ENCODE results near the gene MTFMT.
"Not testable (repeated sequence)": the region's sequence is repeated elsewhere in the genome, so short reads cannot be mapped to it uniquely, and the experiment has no call there.

Gene MTFMT

DNA sequence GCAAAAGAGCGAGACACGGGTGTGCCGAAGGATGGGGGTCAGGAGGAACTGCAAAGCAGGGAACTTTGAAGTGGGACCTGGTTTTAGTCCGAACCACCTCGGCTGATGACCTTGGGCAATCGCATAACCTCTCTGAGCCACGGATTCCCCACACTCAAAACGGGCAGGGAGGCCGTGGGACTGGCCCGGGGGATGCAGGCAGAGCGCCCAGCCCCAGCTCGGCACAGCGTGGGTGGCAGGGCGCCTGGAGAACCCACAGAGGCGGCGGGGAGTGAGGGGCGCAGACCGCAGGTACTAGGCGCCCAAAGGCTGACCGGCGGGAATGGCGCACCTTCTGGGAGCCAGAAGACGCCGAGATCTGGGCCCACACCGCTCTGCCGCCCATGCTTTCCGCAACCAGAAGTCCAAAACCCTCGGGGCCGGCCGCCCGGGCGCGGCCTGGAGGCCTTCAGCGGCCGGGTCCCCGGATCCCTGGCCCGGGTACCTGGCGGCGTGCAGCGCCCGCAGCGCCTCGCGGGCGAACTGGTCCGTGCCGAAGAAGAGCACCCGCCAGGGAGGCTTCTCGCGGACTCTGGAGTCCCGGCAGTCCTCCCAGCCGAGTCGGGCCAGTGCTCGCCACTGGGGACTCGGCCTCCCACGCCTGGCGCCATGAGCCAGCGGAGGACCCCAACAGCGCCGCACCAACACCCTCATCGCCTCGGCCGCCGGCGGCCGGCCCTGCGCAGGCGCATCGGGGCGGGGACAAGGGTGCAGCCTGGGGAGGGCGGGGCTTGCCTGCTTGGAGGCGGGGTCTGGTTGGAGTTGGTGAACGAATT lies at the start of gene MTFMT:
Gene MTFMT (minus strand): TSS at position 719 of the 815 bp plus-strand sequence. CDS start 26 bp downstream, at position 693.
- peak; percentile 90 for DNase-seq

DNA sequence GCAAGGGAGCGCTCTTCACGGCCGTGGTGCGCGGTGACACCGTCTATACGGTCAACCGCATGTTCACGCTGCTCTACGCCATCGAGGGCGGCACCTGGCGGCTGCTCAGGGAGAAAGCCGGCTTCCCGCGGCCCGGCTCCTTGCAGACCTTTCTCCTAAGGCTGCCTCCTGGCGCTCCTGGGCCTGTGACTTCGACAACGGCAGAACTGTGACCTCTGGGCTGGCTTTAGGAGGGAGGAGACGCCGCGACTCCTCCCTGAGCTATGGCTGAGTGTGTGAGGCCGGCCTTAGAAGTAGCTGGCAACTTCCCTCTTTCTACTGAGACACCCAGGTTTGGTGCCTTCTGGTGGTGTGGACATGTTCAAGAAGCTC lies 48.5 kb upstream of the MTFMT start:
- no peak for DNase-seq

DNA sequence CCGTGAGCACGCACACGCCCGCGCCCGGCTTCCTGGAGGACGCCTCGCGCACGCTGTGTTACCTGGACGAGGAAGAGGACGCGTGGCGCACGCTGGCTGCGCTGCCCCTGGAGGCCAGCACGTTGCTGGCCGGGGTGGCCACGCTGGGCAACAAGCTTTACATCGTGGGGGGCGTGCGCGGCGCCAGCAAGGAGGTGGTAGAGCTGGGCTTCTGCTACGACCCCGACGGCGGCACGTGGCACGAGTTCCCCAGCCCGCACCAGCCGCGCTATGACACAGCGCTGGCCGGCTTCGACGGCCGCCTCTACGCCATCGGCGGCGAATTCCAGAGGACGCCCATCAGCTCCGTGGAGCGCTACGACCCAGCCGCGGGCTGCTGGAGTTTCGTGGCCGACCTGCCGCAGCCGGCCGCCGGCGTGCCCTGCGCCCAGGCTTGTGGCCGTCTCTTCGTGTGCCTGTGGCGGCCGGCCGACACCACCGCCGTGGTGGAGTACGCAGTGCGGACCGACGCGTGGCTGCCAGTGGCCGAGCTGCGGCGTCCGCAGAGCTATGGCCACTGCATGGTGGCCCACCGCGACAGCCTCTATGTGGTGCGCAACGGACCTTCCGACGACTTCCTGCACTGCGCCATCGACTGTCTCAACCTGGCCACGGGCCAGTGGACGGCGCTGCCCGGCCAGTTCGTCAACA lies 48.0 kb upstream of the MTFMT start:
- no peak for DNase-seq

DNA sequence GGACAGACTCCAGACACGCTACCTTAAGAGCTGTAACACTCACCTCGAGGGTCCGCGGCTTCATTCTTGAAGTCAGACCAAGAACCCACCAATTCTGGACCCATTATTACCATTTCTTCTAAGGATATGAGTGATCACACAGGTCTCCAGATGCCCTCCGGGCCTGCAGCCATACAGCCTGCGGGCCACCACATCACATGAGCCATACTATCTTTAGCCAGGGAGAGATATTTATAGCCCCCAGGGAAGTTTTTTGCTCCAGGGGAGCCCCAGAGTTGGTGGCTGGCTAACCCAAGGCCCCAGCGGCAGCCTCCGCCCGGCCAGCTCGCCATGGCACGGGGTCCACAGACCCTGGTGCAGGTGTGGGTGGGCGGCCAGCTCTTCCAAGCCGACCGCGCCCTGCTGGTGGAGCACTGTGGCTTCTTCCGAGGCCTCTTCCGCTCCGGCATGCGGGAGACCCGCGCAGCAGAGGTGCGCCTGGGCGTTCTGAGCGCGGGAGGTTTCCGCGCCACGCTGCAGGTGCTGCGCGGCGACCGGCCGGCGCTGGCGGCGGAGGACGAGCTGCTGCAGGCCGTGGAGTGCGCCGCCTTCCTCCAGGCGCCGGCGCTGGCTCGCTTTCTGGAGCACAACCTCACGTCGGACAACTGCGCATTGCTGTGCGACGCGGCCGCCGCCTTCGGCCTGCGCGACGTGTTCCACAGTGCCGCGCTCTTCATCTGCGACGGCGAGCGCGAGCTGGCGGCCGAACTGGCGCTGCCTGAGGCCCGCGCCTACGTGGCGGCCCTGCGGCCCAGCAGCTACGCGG lies 47.2 kb upstream of the MTFMT start, which contains the start of gene KBTBD13:
Gene KBTBD13 (plus strand): TSS at position 261 of the 805 bp plus-strand sequence. CDS start 70 bp downstream, at position 331.
- DNase-seq, result no peak

DNA sequence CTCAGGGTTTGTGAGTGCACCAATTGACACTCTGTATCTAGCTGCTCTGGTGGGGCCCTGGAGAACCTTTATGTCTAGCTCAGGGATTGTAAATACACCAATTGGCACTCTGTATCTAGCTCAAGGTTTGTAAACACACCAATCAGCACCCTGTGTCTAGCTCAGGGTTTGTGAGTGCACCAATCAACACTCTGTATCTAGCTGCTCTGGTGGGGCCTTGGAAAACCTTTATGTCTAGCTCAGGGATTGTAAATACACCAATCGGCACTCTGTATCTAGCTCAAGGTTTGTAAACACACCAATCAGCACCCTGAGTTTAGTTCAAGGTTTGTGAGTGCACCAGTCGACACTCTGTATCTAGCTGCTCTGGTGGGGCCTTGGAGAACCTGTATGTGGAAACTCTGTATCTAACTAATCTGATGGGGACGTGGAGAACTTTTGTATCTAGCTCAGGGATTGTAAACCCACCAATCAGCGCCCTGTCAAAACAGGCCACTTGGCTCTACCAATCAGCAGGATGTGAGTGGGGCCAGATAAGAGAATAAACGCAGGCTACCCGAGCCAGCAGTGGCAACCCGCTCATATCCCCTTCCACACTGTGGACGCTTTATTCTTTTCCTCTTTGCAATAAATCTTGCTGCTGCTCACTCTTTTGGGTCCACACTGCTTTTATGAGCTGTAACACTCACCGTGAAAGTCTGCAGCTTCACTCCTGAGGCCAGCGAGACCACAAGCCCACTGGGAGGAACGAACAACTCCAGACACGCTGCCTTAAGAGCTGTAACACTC lies 46.4 kb upstream of the MTFMT start:
- DNase-seq, result not testable (repeated sequence)

DNA sequence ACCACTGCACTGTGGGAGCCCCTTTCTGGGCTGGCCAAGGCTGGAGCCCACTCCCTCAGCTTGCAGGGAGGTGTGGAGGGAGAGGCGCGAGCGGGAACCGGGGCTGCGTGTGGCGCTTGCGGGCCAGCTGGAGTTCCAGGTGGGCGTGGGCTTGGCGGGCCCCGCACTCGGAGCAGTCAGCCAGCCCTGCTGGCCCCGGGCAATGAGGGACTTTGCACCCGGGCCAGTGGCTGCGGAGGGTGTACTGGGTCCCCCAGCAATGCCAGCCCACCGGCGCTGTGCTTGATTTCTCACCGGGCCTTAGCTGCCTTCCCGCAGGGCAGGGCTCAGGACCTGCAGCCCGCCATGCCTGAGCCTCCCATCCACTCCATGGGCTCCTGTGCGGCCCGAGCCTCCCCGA lies 45.5 kb upstream of the MTFMT start:
- DNase-seq, result not testable (repeated sequence)

DNA sequence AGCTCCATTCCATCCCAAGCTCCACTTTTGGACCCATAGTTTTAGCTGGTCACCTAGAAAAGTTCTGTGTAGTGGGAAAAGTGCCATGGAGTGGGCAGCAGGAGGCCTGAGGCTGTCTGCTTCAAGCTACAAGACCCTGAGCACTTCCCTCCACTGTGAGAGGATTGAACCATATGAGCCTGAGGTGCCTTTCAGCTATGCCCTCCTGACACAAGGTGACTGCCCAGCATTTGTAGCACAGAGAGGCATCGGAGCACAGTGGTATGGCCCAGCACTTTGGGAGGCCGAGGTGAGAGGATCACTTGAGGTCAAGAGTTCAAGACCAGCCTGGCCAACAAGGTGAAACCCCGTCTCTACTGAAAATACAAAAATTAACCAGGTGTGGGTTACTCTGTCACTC lies 43.2 kb upstream of the MTFMT start:
- DNase-seq, result no peak

DNA sequence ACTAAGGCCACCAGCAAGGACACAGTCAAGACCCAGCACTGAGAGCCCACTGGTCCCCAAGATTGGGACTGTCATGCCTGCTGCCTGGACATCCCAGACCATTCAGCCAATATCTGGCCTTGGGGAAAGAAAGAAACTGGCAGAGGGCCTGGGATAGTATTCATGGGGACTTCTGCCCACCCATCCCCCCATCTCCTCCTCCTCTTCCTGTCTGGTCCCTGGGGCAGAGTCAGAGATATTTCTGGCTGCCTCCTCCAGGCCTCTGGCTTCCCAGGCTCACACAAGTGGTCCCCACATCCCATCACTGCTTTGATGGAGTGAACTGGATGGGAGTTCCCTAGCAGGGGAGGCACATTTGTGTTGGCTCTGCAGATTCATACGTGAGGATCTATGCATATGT lies 42.6 kb upstream of the MTFMT start:
- no peak for DNase-seq

DNA sequence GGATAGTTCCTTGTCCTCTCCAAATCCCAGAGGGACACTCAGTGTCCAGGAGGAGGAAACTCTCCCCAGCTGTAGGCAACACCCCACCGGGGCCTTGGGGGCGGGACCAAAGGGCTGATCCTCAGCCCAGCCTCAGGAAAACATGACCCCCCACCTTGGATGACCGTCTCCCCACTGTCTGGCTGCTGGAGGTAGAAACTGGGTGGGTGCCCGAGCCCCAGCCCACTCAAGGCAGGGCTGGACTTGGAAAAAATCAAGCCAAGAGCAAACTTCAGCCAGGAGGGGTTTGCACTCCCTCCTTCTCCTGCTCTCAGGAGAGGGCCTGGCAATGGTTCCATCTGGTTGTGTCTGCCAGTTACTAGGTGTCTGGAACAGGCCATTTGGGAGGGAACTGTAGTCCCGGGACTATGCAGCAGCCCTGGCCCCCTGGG lies 42.0 kb upstream of the MTFMT start:
- peak; percentile 63 for DNase-seq

DNA sequence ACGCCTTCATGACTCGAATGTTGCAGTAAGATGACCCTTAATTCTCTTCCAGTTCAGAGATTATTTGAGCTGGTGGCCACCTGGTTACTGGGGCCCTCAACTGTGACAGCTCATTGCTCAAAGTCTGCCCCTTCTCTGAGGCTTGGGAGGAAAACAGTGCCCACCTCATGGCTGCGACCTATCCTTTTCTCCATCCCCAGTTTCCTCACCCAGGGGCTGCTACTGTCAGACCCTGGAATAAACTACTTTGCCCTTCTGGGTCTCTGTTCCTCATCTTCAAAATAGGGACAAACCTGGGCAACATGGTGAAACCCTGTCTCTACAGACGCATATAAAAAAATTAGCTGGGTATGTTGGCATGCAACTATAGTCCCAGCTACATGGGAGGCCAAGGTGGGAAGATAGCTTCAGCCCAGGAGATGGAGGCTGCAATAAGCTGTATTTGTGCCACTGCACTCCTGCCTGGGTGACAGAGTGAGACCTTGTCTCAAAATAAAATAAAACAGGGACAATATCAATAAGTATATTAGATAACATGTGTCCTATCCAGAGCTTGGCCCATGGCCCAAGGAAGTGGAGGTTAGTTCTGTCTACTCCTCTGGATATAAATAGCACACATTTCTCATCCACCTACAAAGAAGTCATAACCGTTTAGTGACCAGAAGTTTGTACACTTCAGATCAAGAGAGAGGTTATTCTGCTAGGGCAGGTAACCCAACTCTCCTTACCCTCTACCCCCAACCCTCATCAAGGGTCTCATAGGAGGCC lies 40.5 kb upstream of the MTFMT start:
- no peak for DNase-seq

DNA sequence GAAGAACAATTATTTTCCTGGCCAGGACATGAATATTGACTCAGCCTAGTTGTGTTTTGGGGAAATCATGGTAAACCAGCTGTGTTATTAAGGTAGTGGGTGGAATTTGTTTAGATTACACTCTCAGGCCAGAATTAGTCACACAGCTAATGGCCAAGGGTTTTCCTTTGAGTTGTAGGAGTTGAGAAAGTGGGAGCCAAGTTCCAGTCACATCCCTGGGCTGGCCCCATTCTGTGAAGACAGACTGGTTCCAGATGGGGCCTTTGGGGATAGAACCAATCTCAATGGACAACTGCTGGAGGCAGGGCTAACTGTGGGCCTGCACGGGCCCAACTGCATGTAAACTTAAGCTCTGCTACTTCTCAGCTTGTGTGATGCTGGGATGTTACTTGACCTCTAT lies 39.7 kb upstream of the MTFMT start:
- DNase-seq, result no peak

DNA sequence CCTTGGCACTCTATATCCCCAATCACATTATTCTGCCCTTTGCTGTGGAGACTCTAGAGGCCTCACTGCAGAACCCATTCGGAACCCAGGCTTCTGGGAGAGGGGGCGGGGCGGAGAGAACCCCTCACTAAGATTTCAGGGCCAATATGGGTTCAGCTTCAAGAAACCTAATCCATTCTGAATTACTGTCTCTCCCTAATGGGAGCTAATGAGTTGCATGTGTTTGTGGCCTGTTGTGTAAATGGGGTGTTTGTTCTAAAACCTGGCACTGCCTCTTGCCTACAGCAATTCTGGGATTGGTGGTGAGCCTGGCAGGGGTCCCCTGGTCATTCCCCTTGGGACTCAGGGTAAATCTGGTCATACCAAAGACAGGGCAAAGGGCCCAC lies 39.0 kb upstream of the MTFMT start:
- DNase-seq, result peak; percentile 33

DNA sequence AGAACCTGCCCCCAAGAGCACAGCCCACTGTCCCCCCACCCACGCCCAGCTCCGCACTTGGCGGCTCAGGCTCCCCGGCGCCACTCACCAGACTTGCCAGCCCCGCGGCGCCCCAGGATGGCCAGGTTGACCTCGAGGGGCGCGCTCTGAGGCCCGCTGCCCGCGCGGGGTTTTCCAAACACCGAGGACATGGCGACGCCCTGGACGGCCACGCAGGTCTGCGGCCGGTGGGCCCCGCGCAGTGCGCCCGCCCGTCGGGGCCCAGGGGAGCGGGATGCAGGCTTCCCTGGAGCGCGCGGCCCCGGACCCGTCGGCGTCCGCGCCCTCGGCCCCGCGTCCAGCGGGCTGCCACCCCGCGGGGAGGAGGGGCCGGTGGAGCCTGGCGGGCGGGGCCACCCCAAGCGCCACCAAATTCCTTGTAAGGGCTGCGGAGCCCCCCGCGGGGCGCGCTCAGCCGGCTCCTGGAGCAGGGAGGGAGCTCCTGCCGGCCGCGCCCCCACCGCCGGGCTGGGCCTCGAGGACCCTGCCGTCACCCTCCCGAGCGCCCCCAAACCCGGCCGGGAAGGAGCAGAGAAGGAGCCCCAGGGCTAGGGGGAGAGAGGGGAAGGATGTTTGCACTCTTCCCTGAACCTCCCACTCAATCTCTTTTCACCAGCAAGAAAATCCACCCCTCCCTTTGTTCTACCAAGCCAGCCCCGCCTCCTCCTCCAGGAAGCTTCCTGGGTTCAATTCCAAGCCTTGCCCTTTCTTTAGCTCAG lies 38.4 kb upstream of the MTFMT start, which contains the start of gene RASL12:
Gene RASL12 (minus strand): TSS at position 347 of the 758 bp plus-strand sequence. CDS start 156 bp downstream, at position 191.
- peak; percentile 12 for DNase-seq

DNA sequence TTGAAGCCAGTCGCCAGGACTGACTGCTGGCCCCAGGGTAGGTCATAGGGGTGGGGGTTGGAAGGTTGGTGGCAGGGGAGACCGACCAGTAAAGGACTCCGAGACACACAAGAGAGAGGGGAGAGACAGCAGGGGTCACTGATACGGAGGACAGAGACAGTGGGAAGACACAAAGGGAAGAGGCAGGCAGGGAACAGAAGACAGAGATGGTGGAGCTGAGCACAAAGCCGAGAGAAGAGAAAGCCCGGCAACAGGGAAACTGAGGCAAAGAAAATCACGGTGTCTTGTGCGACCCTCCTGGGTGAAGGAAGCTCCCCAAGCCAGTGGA lies 37.8 kb upstream of the MTFMT start:
- no peak for DNase-seq

DNA sequence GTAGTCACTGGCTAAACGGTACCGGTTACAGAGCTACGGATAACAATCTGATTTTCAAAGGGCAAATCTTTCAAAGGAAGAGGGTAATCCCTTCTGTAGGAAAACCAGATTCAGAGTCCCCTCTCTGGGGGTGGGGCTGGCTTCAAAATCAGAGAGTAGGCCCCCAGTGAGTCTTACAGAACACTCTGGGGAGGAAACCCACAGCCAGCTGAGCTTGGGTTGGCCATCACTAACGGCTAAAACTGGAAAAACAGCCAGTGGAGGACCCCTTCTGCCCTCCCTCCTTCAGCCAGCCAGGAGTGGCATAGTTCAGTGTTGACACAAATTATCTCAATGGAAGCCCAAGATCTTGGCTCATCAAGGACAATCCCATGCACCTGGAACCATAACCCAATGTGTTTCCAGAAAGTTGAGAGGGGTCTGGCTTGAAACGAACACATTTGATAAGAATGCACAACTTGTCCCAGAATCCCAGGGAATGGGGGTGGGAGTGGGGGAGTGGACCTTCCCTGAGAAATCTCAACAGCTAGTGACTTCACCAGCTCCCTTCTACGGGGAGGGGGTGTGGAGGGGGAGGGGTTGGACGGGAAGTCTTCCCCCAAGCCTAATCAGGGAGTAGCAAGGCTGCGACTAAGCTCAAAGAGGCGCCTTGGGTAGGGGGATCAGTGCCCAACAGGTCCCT lies 37.3 kb upstream of the MTFMT start:
- DNase-seq, result peak; percentile 39

DNA sequence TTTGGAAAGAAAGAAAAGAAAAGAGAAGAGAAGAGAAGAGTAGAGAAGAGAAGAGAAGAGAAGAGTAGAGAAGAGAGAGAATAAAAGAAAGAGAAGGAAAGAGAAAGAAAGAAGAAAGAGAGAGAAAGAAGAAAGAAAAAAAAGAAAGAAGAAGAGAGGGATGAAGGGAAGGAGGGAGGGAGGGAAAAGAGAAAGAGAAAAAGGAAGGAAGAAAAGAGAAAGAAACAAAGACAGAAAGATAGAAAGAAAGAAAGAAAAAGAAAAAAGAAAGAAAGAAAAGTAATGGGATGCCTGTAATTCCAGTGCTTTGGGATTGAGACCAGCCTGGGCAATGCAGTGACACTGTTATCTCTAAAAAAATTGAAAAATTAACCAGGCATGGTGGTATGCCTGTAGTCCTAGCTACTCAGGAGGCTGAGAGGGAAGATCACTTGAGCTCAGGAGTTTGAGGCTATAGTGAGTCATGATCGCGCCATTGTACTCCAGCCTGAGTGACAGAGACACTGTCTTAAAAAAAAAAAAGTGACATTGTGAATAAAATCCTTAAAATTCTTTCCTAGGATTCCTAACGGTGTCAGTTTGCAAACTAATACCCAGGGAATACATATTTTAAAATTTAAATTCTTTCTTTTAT lies 36.7 kb upstream of the MTFMT start:
- no peak for DNase-seq

DNA sequence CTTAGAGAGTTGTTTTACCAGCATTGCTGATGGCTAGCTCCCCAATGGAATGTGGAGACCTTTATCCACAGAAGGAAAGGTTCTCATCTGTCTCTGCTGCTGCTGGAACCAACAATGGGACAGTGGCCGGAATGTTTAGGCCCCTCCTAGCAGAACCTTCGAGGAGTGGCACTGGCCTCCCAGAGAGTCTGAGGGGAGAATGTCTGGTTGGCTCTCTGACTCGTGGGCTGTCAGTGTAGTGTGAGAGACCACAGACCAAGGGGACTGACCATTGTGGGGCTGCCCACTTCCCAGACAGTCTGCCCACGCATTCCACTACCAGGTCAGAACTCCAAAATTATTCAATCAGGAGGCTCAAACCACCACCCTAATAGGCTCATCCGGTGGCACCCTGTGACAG lies 33.3 kb upstream of the MTFMT start:
- no peak for DNase-seq

DNA sequence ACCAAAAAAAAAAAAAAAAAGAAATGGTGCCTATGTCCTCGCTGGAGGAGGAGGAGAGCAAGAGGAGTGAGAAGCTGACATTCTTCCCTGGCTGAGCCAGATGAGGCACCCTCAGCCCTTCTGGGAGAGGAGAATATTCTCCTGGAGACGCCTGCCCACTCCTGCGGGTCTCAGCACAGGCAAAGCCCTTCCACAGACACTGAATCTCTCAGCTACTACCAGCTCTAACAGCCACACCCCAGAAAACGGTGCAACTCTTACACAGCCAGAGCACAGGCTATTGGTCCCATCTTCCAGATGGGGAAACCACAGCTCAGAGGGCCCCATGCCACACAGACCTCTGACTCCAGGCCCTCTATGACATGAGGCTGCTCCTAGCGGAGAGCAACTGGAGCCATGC lies 32.6 kb upstream of the MTFMT start:
- no peak for DNase-seq

DNA sequence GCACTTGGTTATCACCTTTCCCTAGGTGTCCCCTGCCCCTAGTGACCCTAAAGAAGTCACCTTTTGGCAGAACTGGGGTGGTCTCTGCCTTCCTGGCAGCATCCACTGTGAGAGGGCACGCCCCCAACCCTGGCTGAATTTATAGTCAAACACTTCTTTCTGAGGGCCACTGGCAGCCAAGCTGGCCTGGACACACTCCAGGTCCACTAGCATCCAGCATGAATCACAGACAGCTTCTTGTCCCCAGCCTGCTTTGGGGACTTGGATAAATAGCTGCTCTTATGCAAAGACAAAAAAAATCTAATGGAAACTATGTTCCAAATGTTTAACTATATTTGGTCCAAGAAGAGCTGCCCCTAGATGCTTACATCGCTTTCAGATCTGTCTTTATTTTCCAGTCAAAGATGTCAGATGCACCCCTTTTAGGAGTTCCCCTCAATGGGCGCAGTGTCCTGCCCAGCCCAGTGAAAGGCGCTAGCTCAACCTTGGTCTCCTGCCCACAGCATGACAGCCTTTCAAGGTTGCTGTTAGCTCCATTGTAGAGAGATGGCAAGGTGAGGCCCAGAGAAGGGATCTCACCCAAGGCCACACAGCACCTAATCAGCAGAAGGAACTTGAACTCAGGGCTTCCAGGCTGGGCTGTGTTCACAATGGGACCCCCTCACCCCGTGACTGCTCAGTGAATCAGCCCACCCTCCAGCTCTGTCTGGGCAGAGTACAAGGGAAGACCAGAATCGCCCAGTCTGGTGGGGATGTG lies 31.4 kb upstream of the MTFMT start:
- peak; percentile 79 for DNase-seq
